ENCODE measurements around the gene NCAM1. TPM values are rescaled to one million over a fixed set of nuclear protein-coding genes. Genes with fewer than 3 reads are reported as not detected.

Gene NCAM1
- total RNA-seq, 1 donor from 2014 or later, result 3.3 TPM

- no peaks in the 10 kb centered on the region for H3K36me3 ChIP-seq
- H3K9me3 ChIP-seq, result no peaks in the 10 kb centered on the region
- no peak for DNase-seq (ENCODE audit: low spot score in 2 of 2)
- intact Hi-C loops (cut with DNase I), result no loop called here
- no peak for TF ChIP-seq CTCF (IDR thresholded peaks at IDR 0.05)
- H3K27me3 ChIP-seq, result no peaks in the 10 kb centered on the region
- H3K4me1 ChIP-seq, result no peaks in the 10 kb centered on the region
- H3K4me3 ChIP-seq, result no peak overlapping the region
- H3K27ac ChIP-seq, result no peak overlapping the region
Measured at GRCh38 chr11:113065330-113065729, 104.1 kb downstream of the NCAM1 start.

DNA sequence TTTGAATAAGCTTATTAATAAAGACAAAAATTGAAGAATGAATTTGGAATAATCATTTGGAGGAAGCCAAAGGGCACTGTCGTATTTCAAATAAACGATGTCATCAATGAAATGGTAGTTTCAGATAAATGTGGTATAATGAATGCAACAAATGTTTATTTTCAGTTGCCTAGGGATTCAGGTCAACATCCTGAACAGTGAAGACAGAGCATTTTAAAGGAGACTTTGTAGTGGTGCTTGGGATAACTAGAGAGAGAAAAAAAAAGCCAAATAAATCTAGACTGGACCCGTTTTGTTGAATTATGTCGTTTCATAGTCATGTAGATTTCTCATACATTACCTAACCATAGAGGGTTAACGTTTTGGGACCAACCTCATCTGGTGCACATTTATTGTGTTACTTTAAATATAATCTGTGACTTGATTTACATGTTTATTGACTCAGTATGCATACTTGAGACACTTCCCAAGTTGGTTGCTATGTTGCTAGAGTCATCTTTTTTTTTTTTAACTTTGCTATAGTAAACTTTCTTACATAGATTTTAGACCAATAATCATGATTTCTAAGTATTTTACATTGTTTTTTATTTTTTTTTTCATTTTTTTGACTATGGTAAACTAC is 111.1 kb downstream of the NCAM1 start:
- Histone ChIP-seq H3K27me3 (no peaks in the 10 kb centered on the region), H3K36me3 (no peaks in the 10 kb centered on the region), H3K4me1 (no peaks in the 10 kb centered on the region), H3K27ac (no peak overlapping the region), H3K9me3 (no peaks in the 10 kb centered on the region), H3K4me3 (no peak overlapping the region)
- DNase-seq (ENCODE audit: low spot score in 2 of 2), result no peak
- intact Hi-C loops (cut with DNase I), result no loop called here
- no peak for TF ChIP-seq CTCF (IDR thresholded peaks at IDR 0.05)

GRCh38 chr11:113073290-113073953 is 112.2 kb downstream of the NCAM1 start:
- Histone ChIP-seq H3K27ac (no peak overlapping the region), H3K4me3 (no peak overlapping the region), H3K27me3 (no peaks in the 10 kb centered on the region), H3K36me3 (no peaks in the 10 kb centered on the region), H3K4me1 (no peaks in the 10 kb centered on the region), H3K9me3 (no peaks in the 10 kb centered on the region)
- TF ChIP-seq CTCF (IDR thresholded peaks at IDR 0.05), result no peak
- DNase-seq (ENCODE audit: low spot score in 2 of 2), result no peak
- intact Hi-C loops (cut with DNase I), result no loop called here

DNA sequence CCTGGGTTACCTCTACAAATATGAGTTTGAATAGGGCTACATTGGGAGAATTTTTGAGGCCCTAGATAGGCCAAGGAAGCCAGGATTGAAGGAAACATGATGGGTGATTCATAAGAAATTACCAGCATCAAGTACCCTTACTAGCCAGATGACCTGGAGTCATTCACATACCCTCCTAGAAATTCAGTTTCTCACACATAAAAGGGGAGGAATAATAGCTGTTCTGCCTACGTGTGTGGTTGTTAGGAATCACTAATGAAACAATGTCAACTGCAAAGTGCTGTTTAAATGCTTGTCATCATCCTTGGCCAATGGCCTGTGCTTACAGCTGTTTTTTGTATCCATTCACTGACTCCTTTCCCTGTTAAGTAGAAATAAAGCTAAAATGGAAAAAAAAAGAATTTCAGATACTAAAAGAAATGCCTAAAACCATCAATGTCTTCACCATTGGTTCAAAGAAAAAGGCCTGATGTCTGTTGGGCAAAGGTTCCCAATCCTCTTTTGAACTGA is 114.4 kb downstream of the NCAM1 start:
- no peak overlapping the region for H3K4me3 ChIP-seq
- H3K36me3 ChIP-seq, result no peaks in the 10 kb centered on the region
- H3K4me1 ChIP-seq, result no peaks in the 10 kb centered on the region
- H3K9me3 ChIP-seq, result no peaks in the 10 kb centered on the region
- no peak for DNase-seq (ENCODE audit: low spot score in 2 of 2)
- no peak overlapping the region for H3K27ac ChIP-seq
- no peak for TF ChIP-seq CTCF (IDR thresholded peaks at IDR 0.05)
- intact Hi-C loops (cut with DNase I), result no loop called here
- no peaks in the 10 kb centered on the region for H3K27me3 ChIP-seq

DNA sequence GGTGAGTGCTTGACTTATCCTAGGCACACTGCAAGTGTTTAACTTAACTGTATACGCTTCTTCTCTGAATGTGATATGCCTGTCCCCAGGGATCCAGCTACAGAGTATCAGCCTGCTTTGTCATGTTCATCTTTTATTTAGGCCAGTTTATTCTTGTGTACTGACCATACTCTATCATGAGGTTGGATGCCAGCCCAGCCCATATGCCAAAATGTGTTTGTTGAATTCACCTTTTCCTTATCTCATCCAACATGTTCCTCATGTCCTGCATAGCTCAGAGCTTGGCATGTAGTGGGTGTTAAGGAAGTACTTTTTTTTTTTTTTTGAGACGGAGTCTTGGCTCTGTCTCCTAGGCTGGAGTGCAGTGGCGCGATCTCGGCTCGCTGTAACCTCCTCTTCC is 116.2 kb downstream of the NCAM1 start:
- no peak for DNase-seq (ENCODE audit: low spot score in 2 of 2)
- no peak for TF ChIP-seq CTCF (IDR thresholded peaks at IDR 0.05)

More for the DNA sequence above, 116.2 kb downstream of the NCAM1 start:
- intact Hi-C loops (cut with DNase I), result no loop called here
- no peaks in the 10 kb centered on the region for H3K9me3 ChIP-seq
- no peaks in the 10 kb centered on the region for H3K36me3 ChIP-seq
- H3K4me3 ChIP-seq, result no peak overlapping the region
- no peak overlapping the region for H3K27ac ChIP-seq
- no peaks in the 10 kb centered on the region for H3K27me3 ChIP-seq
- H3K4me1 ChIP-seq, result no peaks in the 10 kb centered on the region

All from ascending aorta (tissue), 2 donors.